RWPE1 (cell line): ENCODE measurements around the gene ERLEC1.
"Not testable (repeated sequence)": the region's sequence is repeated elsewhere in the genome, so short reads cannot be mapped to it uniquely, and the experiment has no call there.

ENCODE experiments used
- CTCF ChIA-PET: fragments of 350-600 bp; sonication (Branson Sonifier 250); formaldehyde crosslinking; extraction: SDS; loops from one replicate; lab custom pipeline; 2021; lab: Yijun Ruan, JAX
- POLR2A ChIA-PET: fragments of 400-600 bp; formaldehyde crosslinking; extraction: SDS; loops from one replicate; lab custom pipeline; 2020; ENCODE audit warnings: antibody characterized with exemption; ENCODE audit not compliant: low non-redundant PET; lab: Yijun Ruan, JAX
- DNase-seq: peaks from one replicate; pipeline ENCODE4 v3.0.0; 2012; ENCODE audit warnings: low spot score
- H3K27ac ChIP-seq: fragments of 450-650 bp; 2 replicates; pipeline ENCODE4 v1.5.1; 2017
- TF ChIP-seq, protein P1 (sequence below): fragments of 450-650 bp; conservative IDR thresholded peaks from 2 replicates; pipeline ENCODE4 v1.5.1; 2017; ENCODE audit warnings: low read depth, mild to moderate bottlenecking

The ERLEC1 gene

DNA sequence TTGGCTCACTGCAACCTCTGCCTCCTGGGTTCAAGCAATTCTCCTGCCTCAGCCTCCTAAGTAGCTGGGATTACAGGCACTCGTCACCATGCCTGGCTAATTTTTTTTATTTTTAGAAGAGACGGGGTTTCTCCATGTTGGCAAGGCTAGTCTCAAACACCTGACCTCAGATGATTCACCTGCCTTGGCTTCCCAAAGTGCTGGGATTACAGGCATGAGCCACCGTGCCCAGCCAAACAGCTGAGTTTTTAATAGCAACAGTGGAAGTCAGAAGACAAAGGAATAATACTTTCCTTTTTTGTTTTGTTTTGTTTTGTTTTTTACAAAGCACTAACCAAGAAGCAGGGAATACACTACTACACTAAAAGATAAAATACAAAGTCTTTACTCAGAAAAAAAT is 56.0 kb downstream of the ERLEC1 start:
- CTCF ChIA-PET, result no interaction called here
- no peak for DNase-seq
- POLR2A ChIA-PET, result no interaction called here
- no peak overlapping the region for H3K27ac ChIP-seq
- TF ChIP-seq, protein P1, sequence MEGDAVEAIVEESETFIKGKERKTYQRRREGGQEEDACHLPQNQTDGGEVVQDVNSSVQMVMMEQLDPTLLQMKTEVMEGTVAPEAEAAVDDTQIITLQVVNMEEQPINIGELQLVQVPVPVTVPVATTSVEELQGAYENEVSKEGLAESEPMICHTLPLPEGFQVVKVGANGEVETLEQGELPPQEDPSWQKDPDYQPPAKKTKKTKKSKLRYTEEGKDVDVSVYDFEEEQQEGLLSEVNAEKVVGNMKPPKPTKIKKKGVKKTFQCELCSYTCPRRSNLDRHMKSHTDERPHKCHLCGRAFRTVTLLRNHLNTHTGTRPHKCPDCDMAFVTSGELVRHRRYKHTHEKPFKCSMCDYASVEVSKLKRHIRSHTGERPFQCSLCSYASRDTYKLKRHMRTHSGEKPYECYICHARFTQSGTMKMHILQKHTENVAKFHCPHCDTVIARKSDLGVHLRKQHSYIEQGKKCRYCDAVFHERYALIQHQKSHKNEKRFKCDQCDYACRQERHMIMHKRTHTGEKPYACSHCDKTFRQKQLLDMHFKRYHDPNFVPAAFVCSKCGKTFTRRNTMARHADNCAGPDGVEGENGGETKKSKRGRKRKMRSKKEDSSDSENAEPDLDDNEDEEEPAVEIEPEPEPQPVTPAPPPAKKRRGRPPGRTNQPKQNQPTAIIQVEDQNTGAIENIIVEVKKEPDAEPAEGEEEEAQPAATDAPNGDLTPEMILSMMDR, result no peak

DNA sequence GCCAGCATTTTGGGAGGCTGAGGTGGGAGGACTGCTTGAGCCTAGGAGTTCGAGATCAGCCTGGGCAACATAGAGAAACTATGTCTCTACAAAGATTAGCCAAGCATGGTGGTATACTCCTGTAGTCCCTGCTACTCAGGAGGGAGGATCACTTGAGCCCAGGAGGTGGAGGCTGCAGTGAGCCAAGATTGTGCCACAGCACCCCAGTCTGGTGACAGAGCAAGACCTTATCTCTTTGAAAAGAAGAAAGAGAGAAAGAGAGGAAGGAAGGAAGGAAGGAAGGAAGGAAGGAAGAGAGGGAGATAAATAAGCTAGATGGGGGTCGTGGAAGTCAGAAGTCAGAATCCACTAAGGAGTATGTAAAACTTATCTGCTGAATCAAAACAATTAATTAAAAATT is 56.8 kb downstream of the ERLEC1 start:
- TF ChIP-seq, protein P1, result no peak
- H3K27ac ChIP-seq, result no peak overlapping the region
- DNase-seq, result no peak
- POLR2A ChIA-PET, result no interaction called here
- CTCF ChIA-PET, result no interaction called here

DNA sequence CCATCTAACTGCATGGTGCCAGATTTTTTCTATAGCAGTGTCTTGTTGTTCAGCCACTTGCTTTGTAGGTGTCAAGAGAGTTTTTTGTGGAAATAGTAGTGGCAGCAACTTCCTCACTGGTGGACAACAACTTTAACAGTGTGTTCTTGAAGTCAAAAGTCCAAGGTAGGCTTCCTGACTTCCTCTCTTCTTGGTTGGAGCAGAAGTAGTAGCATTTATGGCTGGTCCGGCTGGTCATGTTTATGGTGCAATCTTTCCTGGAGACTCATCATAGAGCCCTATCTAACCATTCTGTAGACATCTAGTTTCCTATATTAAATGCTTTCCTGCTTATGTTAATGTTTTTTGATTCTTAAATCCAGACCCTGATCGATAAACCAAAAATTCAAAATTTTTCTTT is 61.2 kb downstream of the ERLEC1 start:
- DNase-seq, result no peak
- ChIA-PET CTCF (no interaction called here), POLR2A (no interaction called here)
- TF ChIP-seq, protein P1, result no peak
- H3K27ac ChIP-seq, result no peak overlapping the region

DNA sequence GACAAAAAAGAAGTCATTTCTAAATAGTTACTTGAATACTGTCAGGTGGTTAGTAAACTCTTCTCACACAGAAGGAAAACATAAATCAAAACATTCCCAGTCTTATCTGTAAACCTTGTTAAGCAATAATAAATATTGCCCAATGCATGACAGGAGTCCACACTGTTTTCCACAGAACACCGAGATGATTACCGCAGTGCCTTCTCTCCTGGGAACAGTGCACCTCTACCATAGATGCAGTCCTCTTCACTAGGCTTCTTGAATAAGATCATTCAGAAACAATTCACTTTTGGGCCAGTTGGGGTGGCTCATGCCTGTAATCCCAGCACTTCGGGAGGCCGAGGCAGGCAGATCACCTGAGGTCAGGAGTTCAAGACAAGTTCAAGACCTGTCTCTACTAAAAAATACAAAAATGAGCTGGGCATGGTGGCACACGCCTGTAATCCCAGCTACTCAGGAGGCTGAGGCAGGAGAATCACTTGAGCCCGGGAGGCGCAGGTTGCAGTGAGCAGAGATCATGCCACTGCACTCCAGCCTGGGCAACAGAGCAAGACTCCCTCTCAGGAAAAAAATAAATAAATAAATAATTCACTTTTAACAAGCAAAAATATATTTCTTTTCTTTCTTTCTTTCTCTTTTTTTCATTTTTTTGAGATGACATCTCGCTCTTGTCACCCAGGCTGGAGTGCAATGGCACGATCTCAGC is 64.4 kb downstream of the ERLEC1 start:
- CTCF ChIA-PET, POLR2A ChIA-PET, H3K27ac ChIP-seq, DNase-seq: not testable (repeated sequence)

DNA sequence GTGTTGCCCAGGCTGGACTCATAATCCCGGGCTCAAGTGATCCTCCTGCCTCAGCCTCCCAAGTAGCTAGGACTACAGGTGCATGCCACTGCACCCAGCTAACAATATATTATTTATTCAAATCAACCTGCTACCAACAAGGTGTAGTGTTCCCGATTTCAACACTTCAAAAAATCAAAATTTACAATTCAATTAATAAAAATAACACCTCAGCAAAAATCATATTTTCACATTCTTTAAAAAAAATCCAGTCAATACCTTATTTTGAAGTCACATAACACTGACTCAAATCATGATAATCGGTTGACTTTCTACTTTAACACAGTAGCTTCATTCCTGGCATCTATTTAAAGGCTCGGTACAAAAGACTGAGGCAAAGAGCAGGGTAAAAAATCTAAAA is 65.7 kb downstream of the ERLEC1 start:
- CTCF ChIA-PET, result no interaction called here
- POLR2A ChIA-PET, result no interaction called here
- no peak overlapping the region for H3K27ac ChIP-seq
- TF ChIP-seq, protein P1, result no peak
- DNase-seq, result no peak

DNA sequence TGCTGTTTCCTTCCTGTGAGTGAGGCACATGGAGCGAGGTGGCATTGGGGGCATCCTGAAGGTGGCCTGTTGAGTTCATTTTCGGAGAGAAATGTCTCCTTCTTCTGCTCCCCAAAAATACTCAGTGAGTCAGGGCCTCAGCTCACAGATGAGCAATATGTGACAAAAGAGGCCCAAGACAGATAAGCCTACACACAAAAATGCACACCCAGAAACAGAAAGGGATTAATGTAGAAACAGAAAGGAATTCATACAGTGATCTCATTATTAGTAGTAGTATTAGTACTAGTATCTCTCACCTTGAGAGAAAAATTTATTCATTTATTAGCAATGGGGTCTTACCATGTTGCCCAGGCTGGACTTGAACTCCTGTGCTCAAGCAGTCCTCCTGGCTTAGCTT is 67.8 kb downstream of the ERLEC1 start:
- POLR2A ChIA-PET, result no interaction called here

DNA sequence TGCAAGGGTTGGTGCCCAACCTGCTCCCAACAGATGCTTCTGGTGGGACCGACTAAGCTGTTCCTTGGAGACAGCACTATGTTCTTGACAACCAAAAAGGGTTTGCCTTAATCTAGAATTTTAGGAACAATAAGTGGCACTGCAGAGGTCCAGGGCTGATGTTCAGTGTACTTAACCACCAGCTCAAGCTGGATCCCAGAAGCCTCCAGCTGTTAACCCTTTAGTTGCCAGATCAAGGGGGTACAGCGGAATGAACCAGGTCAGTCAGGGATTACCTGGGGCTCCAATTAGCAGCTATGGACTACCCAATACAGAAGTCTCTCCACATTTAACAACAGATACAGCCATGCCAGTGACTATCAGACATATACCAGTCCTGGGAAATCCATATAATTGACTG is 69.4 kb downstream of the ERLEC1 start:
- ChIA-PET POLR2A (no interaction called here), CTCF (no interaction called here)
- no peak overlapping the region for H3K27ac ChIP-seq
- TF ChIP-seq, protein P1, result no peak
- no peak for DNase-seq

More for the DNA sequence above, 67.8 kb downstream of the ERLEC1 start:
- CTCF ChIA-PET, result interaction anchor here (0.6 kb wide), 1 partner anchor 68 kb away, joined by 3 read pairs; no protein-coding TSS in a partner anchor
- TF ChIP-seq, protein P1, result no peak
- DNase-seq, result no peak
- no peak overlapping the region for H3K27ac ChIP-seq
